ENCODE measurements around the gene ITSN1.
"Not testable (repeated sequence)": the region's sequence is repeated elsewhere in the genome, so short reads cannot be mapped to it uniquely, and the experiment has no call there.

- TF ChIP-seq, protein P1, sequence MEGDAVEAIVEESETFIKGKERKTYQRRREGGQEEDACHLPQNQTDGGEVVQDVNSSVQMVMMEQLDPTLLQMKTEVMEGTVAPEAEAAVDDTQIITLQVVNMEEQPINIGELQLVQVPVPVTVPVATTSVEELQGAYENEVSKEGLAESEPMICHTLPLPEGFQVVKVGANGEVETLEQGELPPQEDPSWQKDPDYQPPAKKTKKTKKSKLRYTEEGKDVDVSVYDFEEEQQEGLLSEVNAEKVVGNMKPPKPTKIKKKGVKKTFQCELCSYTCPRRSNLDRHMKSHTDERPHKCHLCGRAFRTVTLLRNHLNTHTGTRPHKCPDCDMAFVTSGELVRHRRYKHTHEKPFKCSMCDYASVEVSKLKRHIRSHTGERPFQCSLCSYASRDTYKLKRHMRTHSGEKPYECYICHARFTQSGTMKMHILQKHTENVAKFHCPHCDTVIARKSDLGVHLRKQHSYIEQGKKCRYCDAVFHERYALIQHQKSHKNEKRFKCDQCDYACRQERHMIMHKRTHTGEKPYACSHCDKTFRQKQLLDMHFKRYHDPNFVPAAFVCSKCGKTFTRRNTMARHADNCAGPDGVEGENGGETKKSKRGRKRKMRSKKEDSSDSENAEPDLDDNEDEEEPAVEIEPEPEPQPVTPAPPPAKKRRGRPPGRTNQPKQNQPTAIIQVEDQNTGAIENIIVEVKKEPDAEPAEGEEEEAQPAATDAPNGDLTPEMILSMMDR (IDR thresholded peaks at IDR 0.05), result not testable (repeated sequence)
- TF ChIP-seq POLR2A (IDR thresholded peaks at IDR 0.05), result not testable (repeated sequence)
Measured at GRCh38 chr21:33729139-33729538, 86.8 kb downstream of the ITSN1 start.

Measured in body of pancreas (tissue), 4 donors.